IMR-90 (cell line): ENCODE results near the gene SERINC3.

ENCODE experiments used
- BHLHE40 ChIP-seq: fragments of 150-350 bp; IDR thresholded peaks from 2 replicates; pipeline ENCODE4 v1.6.1; 2016; ENCODE audit warnings: mild to moderate bottlenecking, low read depth, low read length
- CEBPB ChIP-seq: IDR thresholded peaks from 2 replicates; pipeline ENCODE4 v1.6.1; 2012; ENCODE audit warnings: low read depth, low read length, improper control_type of control experiment
- ELK1 ChIP-seq: fragments of 150-350 bp; IDR thresholded peaks from 2 replicates; pipeline ENCODE4 v1.6.1; 2016; ENCODE audit warnings: low read depth, mild to moderate bottlenecking, low read length, moderate library complexity, borderline replicate concordance
- FOS ChIP-seq: fragments of 150-350 bp; IDR thresholded peaks from 2 replicates; pipeline ENCODE4 v1.6.1; 2016; ENCODE audit warnings: low read depth, low read length
- MAFK ChIP-seq: IDR thresholded peaks from 2 replicates; pipeline ENCODE4 v1.6.1; 2012; ENCODE audit warnings: low read depth, low read length, improper control_type of control experiment
- MXI1 ChIP-seq: IDR thresholded peaks from 2 replicates; pipeline ENCODE4 v1.6.1; 2012; ENCODE audit warnings: low read depth, mild to moderate bottlenecking, low read length, moderate library complexity, borderline replicate concordance
- NFE2L2 ChIP-seq: fragments of 150-350 bp; IDR thresholded peaks from 2 replicates; pipeline ENCODE4 v1.6.1; 2016; ENCODE audit warnings: low read depth, mild to moderate bottlenecking, low read length
- POLR2A ChIP-seq: IDR thresholded peaks from 2 replicates; pipeline ENCODE4 v1.6.1; 2012; ENCODE audit warnings: mild to moderate bottlenecking, low read depth, low read length
- RAD21 ChIP-seq: IDR thresholded peaks from 2 replicates; pipeline ENCODE4 v1.6.1; 2012; ENCODE audit warnings: low read length, improper control_type of control experiment
- RCOR1 ChIP-seq: IDR thresholded peaks from 2 replicates; pipeline ENCODE4 v1.6.1; 2012; ENCODE audit warnings: mild to moderate bottlenecking, low read length, improper control_type of control experiment; ENCODE audit not compliant: insufficient replicate concordance
- RFX5 ChIP-seq: IDR thresholded peaks from 2 replicates; pipeline ENCODE4 v1.8.0; 2012; ENCODE audit warnings: low read depth, mild to moderate bottlenecking, low read length, moderate library complexity
- SMC3 ChIP-seq: fragments of 150-350 bp; IDR thresholded peaks from 2 replicates; pipeline ENCODE4 v1.6.1; 2016; ENCODE audit warnings: low read depth, mild to moderate bottlenecking, antibody characterized with exemption, low read length, moderate library complexity
- USF2 ChIP-seq: fragments of 150-350 bp; IDR thresholded peaks from 2 replicates; pipeline ENCODE4 v1.6.1; 2017; ENCODE audit warnings: mild to moderate bottlenecking, antibody characterized with exemption, low read length, low read depth
- TF ChIP-seq, protein P1 (sequence below): conservative IDR thresholded peaks from 2 replicates; pipeline ENCODE4 v1.5.1; 2012; ENCODE audit warnings: mild to moderate bottlenecking, low read depth, low read length, improper control_type of control experiment

DNA sequence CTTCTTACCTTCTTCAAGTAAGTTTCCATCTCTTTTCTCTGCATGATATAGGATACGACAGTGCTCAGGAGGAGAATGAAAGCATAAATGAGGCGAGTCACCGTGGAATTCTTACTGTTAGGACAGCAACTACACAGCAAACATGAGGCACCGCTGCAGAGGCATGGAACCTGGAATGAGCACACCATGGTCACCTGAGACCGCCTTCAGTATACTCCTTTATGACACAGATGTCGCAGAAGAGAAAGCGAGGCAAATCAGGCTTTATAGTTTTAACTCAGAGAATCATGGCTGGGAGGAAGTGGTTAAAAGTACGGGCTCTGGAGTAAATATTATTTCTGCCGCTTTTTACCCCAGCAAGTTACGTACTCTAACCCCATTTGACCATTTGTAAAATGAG lies 8.0 kb downstream of the SERINC3 start:
- TF ChIP-seq, protein P1, sequence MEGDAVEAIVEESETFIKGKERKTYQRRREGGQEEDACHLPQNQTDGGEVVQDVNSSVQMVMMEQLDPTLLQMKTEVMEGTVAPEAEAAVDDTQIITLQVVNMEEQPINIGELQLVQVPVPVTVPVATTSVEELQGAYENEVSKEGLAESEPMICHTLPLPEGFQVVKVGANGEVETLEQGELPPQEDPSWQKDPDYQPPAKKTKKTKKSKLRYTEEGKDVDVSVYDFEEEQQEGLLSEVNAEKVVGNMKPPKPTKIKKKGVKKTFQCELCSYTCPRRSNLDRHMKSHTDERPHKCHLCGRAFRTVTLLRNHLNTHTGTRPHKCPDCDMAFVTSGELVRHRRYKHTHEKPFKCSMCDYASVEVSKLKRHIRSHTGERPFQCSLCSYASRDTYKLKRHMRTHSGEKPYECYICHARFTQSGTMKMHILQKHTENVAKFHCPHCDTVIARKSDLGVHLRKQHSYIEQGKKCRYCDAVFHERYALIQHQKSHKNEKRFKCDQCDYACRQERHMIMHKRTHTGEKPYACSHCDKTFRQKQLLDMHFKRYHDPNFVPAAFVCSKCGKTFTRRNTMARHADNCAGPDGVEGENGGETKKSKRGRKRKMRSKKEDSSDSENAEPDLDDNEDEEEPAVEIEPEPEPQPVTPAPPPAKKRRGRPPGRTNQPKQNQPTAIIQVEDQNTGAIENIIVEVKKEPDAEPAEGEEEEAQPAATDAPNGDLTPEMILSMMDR, result no peak
- TF ChIP-seq RFX5, result no peak
- TF ChIP-seq MAFK, result no peak
- TF ChIP-seq POLR2A, result no peak
- no peak for TF ChIP-seq USF2
- TF ChIP-seq BHLHE40, result no peak
- TF ChIP-seq RAD21, result no peak
- no peak for TF ChIP-seq MXI1
- no peak for TF ChIP-seq FOS
- no peak for TF ChIP-seq ELK1
- TF ChIP-seq SMC3, result no peak
- no peak for TF ChIP-seq RCOR1
- TF ChIP-seq CEBPB, result no peak
- TF ChIP-seq NFE2L2, result no peak
